ENCODE measurements around the gene MR1. TPM values are rescaled to one million over a fixed set of nuclear protein-coding genes. Genes with fewer than 3 reads are reported as not detected.
"Not testable (repeated sequence)": the region's sequence is repeated elsewhere in the genome, so short reads cannot be mapped to it uniquely, and the experiment has no call there.

MR1 gene
- total RNA-seq, 1 experiment from 2014 or later = 18.6 TPM

DNA sequence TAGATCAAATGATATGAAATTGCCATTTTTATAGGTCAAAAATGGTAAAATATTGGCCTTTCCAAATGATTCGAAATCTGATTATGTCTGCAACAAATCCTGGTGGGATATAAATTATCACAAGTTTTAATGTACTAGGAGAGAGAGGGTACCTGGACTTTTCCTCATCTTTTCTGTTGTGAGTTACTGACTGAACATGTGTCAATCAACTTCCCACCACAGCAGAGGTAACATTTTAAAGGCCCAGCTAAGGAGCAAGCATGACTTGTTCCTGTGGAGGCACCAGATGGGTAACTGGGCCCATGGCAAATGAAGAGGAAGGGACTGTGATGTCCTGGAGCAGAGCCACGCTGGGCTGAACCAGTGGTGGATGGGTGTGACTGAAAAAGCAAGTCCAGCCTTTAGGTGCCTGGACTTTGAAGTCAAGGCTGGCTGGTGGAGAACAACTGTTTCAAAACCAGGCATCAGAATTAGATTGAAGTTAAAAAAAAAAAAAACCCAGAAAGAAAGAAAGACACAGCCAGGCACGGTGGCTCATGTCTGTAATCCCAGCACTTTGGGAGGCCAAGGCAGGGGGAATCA lies 6.6 kb downstream of the MR1 start:
- DNase-seq (ENCODE audit: low read depth in 1 of 2, low spot score in 2 of 2) = no peak
- peaks cover 5% of the 10 kb centered on the region for H3K4me1 ChIP-seq (replicated peaks)
- H3K27me3 ChIP-seq (replicated peaks) = no peaks in the 10 kb centered on the region
- H3K27ac ChIP-seq = no peak overlapping the region
- no peak overlapping the region for H3K4me3 ChIP-seq
- no peaks in the 10 kb centered on the region for H3K9me3 ChIP-seq (replicated peaks)
- H3K36me3 ChIP-seq = no peaks in the 10 kb centered on the region

DNA sequence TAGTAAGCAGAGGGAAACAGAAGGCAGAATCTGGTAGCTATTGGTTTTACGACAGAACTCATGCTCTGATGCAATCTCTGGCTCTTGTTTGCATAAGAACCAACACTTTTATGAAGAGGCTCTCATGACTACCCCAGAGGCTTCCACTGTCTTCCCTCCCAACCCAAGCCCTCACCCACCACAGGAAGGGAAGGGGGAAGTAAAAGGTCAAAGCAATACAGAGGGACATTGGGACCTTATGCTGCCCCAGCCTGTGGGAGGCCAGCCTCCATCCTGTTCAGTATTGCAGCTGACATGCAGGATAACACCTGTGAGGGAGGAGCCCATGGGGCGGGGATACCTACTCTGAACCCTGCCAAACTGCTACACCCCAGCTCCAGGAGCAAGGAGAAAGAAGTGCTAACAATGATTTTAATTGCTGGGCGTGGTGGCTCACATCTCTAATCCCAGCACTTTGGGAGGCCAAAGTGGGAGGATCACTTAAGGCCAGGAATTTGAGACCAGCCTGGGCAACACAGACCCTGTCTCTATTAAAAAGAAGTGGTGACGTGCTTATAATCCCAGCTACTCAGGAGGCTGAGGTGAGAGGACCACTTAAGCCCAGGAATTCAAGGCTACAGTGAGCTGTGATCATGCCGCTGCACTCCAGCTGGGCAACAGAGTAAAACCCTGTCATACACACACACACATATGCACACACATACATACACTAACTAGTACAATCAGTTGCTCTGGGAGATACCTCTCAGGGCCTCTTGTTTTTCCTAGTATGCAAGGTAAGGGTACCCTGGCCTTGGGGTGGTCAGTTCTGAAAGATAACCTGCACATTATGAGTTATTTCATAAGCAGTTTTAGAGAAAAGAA lies 9.5 kb downstream of the MR1 start:
- no peaks in the 10 kb centered on the region for H3K27me3 ChIP-seq (replicated peaks)
- no peak for DNase-seq (ENCODE audit: low read depth in 1 of 2, low spot score in 2 of 2)
- no peaks in the 10 kb centered on the region for H3K36me3 ChIP-seq
- H3K4me1 ChIP-seq (replicated peaks) = peaks cover 5% of the 10 kb centered on the region
- H3K4me3 ChIP-seq = no peak overlapping the region
- no peaks in the 10 kb centered on the region for H3K9me3 ChIP-seq (replicated peaks)
- H3K27ac ChIP-seq = no peak overlapping the region

GRCh38 chr1:181044449-181044966 lies 10.7 kb downstream of the MR1 start:
- no peak for DNase-seq (ENCODE audit: low read depth in 1 of 2, low spot score in 2 of 2)
- no peaks in the 10 kb centered on the region for H3K27me3 ChIP-seq (replicated peaks)
- H3K4me1 ChIP-seq (replicated peaks) = peaks cover 5% of the 10 kb centered on the region
- H3K36me3 ChIP-seq = no peaks in the 10 kb centered on the region
- H3K9me3 ChIP-seq (replicated peaks) = no peaks in the 10 kb centered on the region
- H3K27ac ChIP-seq = no peak overlapping the region
- no peak overlapping the region for H3K4me3 ChIP-seq

DNA sequence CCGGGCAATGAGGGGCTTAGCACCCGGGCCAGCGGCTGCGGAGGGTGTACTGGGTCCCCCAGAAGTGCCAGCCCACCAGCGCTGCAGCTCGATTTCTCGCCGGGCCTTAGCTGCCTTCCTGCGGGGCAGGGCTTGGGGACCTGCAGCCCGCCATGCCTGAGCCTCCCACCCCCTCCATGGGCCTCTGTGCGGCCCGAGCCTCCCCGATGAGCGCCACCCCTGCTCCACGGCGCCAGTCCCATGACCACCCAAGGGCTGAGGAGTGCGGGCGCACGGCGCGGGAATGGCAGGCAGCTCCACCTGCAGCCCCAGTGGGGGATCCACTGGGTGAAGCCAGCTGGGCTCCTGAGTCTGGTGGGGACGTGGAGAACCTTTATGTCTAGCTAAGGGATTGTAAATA lies 12.2 kb downstream of the MR1 start:
- H3K4me3 ChIP-seq; H3K27ac ChIP-seq; H3K27me3 ChIP-seq (replicated peaks); H3K4me1 ChIP-seq (replicated peaks); H3K36me3 ChIP-seq; H3K9me3 ChIP-seq (replicated peaks); DNase-seq (ENCODE audit: low read depth in 1 of 2, low spot score in 2 of 2): not testable (repeated sequence)

DNA sequence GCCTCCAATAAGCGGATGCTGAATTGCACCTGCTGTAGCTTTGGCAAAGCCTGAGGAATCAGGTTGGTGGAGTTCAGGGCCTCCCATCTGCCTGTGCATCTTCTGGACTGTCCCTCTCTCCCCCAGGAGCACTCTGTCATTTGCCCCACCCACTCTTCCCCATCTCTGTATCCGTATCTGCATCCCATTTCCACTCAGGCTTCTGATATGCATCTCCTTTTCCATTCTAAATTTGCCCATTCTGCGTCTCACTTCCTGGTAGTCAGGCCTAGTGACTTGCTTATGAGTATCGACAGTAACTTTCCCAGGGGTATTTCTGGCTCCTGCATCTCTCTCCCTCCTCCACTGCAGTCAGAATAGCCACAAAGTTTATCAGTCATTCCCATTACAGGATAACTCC lies 15.6 kb downstream of the MR1 start:
- Histone ChIP-seq H3K27ac (no peak overlapping the region), H3K4me3 (no peak overlapping the region), H3K4me1 (replicated peaks) (peaks cover 3% of the 10 kb centered on the region), H3K27me3 (replicated peaks) (no peaks in the 10 kb centered on the region), H3K36me3 (no peaks in the 10 kb centered on the region), H3K9me3 (replicated peaks) (no peaks in the 10 kb centered on the region)
- DNase-seq (ENCODE audit: low read depth in 1 of 2, low spot score in 2 of 2) = no peak

DNA sequence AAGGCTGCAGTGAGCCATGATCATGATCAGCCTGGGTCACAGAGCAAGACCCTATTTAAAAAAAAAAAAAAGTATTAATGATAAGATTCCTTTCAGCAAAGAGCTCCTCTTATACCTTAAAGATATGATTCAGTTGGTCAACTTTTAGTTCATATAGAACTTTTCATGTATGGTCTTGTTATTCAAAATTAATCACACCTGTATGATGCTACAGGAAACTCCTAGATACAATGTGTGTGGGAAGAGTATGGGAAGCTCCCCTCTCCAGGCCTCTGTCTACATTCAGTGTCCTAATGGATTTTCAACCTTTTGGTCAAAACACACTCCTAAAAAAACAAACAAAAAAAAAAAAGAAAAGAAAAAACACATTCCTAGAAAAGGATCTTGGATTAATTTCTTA lies 17.1 kb downstream of the MR1 start:
- H3K4me1 ChIP-seq (replicated peaks) = no peaks in the 10 kb centered on the region
- H3K27me3 ChIP-seq (replicated peaks) = no peaks in the 10 kb centered on the region
- H3K27ac ChIP-seq = no peak overlapping the region
- no peak overlapping the region for H3K4me3 ChIP-seq
- H3K9me3 ChIP-seq (replicated peaks) = no peaks in the 10 kb centered on the region
- H3K36me3 ChIP-seq = no peaks in the 10 kb centered on the region; the same call in 1 of the 2 replicates
- no peak for DNase-seq (ENCODE audit: low read depth in 1 of 2, low spot score in 2 of 2)

DNA sequence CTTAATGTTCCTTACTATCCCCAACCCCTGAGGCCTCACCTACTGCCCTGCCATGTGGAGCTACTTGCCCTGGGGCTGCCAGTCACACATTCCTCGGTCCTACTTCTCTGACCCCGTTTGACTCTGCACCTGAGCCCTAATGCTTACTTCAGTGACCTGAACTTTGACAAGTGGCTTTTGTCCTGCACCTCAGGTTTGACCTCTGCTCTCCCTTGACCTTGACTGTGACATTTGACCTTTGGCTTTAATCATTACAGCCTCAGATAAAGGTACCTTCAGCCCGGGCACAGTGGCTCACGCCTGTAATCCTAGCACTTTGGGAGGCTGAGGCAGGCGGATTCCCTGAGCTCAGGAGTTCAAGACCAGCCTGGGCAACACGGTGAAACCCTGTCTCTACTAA lies 22.8 kb downstream of the MR1 start:
- no peaks in the 10 kb centered on the region for H3K4me1 ChIP-seq (replicated peaks)
- H3K27ac ChIP-seq = no peak overlapping the region
- no peak overlapping the region for H3K4me3 ChIP-seq
- no peaks in the 10 kb centered on the region for H3K27me3 ChIP-seq (replicated peaks)
- no peaks in the 10 kb centered on the region for H3K9me3 ChIP-seq (replicated peaks)
- no peak for DNase-seq (ENCODE audit: low read depth in 1 of 2, low spot score in 2 of 2)
- H3K36me3 ChIP-seq = no peaks in the 10 kb centered on the region; the same call in 1 of the 2 replicates

GRCh38 chr1:181057079-181057478 lies 23.3 kb downstream of the MR1 start:
- Histone ChIP-seq H3K36me3 (no peaks in the 10 kb centered on the region; the same call in 1 of the 2 replicates), H3K9me3 (replicated peaks) (no peaks in the 10 kb centered on the region), H3K4me3 (no peak overlapping the region), H3K27ac (no peak overlapping the region), H3K4me1 (replicated peaks) (peaks cover under 1% of the 10 kb centered on the region), H3K27me3 (replicated peaks) (no peaks in the 10 kb centered on the region)
- no peak for DNase-seq (ENCODE audit: low read depth in 1 of 2, low spot score in 2 of 2)

GRCh38 chr1:181059435-181059834 lies 25.7 kb downstream of the MR1 start:
- Histone ChIP-seq H3K4me3 (no peak overlapping the region), H3K9me3 (replicated peaks) (no peaks in the 10 kb centered on the region), H3K27me3 (replicated peaks) (no peaks in the 10 kb centered on the region), H3K36me3 (no peaks in the 10 kb centered on the region; the same call in 1 of the 2 replicates), H3K27ac (no peak overlapping the region), H3K4me1 (replicated peaks) (peaks cover 12% of the 10 kb centered on the region)
- no peak for DNase-seq (ENCODE audit: low read depth in 1 of 2, low spot score in 2 of 2)

GRCh38 chr1:181060066-181060465 lies 26.3 kb downstream of the MR1 start:
- Histone ChIP-seq H3K36me3 (no peaks in the 10 kb centered on the region; the same call in 1 of the 2 replicates), H3K9me3 (replicated peaks) (no peaks in the 10 kb centered on the region), H3K4me3 (no peak overlapping the region), H3K27me3 (replicated peaks) (no peaks in the 10 kb centered on the region), H3K27ac (no peak overlapping the region), H3K4me1 (replicated peaks) (peaks cover 12% of the 10 kb centered on the region)
- DNase-seq (ENCODE audit: low read depth in 1 of 2, low spot score in 2 of 2) = no peak

DNA sequence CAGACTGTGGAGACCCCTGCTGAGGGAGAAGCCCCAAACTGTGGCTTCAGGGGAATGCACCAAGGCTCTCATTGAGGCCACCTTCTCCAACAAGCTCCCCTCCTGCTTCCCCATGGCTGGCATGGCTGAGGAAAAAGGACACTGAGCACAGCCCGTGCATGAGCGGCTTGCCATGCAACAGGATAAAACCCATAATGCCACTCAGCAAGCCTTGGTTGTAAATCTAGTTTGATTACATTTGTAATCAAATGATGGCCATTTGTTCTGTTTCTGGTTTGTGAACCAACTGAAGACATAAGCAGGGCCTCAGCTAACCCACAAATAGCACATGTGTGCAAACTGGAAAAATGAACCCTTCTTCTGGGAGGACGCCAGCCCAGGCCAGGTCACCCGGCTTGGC lies 27.2 kb downstream of the MR1 start:
- DNase-seq (ENCODE audit: low read depth in 1 of 2, low spot score in 2 of 2); H3K4me3 ChIP-seq; H3K27ac ChIP-seq; H3K27me3 ChIP-seq (replicated peaks); H3K9me3 ChIP-seq (replicated peaks); H3K36me3 ChIP-seq: not testable (repeated sequence)
- peaks cover 12% of the 10 kb centered on the region for H3K4me1 ChIP-seq (replicated peaks)

DNA sequence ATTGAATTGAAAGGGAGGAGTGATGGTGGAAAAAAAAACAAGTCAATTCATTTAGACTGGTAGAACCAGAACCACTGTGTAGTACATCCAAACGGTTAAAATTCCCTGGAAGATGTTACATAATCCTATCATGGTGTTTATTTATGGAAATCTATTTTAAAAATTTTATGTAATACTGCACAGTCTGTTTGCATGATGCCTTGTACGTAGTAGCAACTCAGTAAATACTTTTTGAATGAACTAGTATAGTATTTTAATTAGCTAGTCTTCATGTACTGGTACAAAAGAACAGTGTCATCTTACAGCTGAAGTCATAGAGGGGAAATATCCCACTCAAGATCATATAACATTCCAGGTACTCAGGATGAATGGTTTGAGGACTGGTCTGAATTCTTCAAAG lies 27.7 kb downstream of the MR1 start:
- Histone ChIP-seq H3K9me3 (replicated peaks) (no peaks in the 10 kb centered on the region), H3K27me3 (replicated peaks) (no peaks in the 10 kb centered on the region), H3K4me3 (no peak overlapping the region), H3K36me3 (no peaks in the 10 kb centered on the region), H3K4me1 (replicated peaks) (peaks cover 12% of the 10 kb centered on the region), H3K27ac (no peak overlapping the region)
- DNase-seq (ENCODE audit: low read depth in 1 of 2, low spot score in 2 of 2) = no peak

- no peak for DNase-seq (ENCODE audit: low read depth in 1 of 2, low spot score in 2 of 2)
- no peaks in the 10 kb centered on the region for H3K27me3 ChIP-seq (replicated peaks)
- H3K36me3 ChIP-seq = no peaks in the 10 kb centered on the region
- no peak overlapping the region for H3K4me3 ChIP-seq
- peak overlapping the region; percentile 34 for H3K27ac ChIP-seq
- H3K4me1 ChIP-seq (replicated peaks) = peaks cover 12% of the 10 kb centered on the region
- no peaks in the 10 kb centered on the region for H3K9me3 ChIP-seq (replicated peaks)
These were observed 28.4 kb downstream of the MR1 start for GRCh38 chr1:181061891-181062835.
